Limb (tissue), 2 donors: Measurements from ENCODE around the gene PRKACB.
"Not testable (repeated sequence)": the region's sequence is repeated elsewhere in the genome, so short reads cannot be mapped to it uniquely, and the experiment has no call there.

ENCODE experiments used
- DNase-seq, 2 donors: peaks; one replicate each; pipeline ENCODE4 v3.0.0-alpha.2; 2016; ENCODE audit errors: extremely low spot score in 2 of 2

PRKACB gene

GRCh38 chr1:84214115-84214956 lies 70.3 kb downstream of the PRKACB start:
- no peak for DNase-seq

GRCh38 chr1:84217239-84217638 lies 73.2 kb downstream of the PRKACB start:
- DNase-seq: no peak

DNA sequence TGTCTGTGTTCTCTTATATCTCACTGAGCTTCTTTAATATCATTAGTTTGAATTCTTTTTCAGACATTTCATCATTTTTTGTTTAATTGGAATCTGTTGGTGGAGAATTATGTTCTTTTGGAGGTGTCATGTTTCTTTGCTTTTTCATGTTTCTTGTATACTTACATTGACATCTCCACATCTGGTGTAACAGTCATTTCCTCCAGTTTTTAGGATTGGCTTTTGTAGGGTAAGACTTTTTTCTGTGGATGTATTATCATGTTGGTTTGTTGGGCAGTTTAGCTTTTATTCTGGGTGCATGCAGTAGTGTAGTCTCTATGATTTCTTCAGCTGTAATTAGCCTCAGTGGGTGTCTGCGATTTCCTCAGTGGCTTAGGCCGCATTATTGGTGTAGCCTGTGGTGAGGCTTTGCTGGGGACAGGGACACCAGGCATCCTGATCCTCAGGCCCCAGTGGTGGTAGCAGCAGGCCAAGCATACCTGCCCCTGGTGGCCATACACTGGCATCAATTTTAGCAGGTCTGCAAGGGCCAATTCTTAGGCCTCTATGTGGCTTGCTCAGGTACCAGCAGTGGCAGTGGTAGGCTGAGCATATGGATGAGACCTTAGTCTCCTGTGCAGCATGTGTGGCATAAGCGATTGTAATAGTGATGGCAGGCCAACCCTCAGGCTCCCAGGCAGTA lies 79.8 kb downstream of the PRKACB start:
- no peak for DNase-seq

- DNase-seq: no peak
Measured at GRCh38 chr1:84224905-84225304, 80.8 kb downstream of the PRKACB start.

GRCh38 chr1:84225646-84226045 lies 81.6 kb downstream of the PRKACB start:
- DNase-seq: no peak

- DNase-seq: not testable (repeated sequence)
Measured at GRCh38 chr1:84232676-84233075, 88.6 kb downstream of the PRKACB start.

DNA sequence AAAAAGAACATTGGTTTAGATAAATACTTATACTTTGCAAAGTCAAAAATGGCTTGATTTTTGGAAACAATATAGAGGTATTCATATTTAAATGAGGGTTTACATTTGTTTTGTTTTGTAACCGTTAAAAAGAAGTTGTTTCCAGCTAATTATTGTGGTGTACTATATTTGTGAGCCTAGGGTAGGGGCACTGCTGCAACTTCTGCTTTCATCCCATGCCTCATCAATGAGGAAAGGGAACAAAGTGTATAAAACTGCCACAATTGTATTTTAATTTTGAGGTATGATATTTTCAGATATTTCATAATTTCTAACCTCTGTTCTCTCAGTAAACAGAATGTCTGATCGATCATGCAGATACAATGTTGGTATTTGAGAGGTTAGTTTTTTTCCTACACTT lies 92.2 kb downstream of the PRKACB start:
- no peak for DNase-seq

DNA sequence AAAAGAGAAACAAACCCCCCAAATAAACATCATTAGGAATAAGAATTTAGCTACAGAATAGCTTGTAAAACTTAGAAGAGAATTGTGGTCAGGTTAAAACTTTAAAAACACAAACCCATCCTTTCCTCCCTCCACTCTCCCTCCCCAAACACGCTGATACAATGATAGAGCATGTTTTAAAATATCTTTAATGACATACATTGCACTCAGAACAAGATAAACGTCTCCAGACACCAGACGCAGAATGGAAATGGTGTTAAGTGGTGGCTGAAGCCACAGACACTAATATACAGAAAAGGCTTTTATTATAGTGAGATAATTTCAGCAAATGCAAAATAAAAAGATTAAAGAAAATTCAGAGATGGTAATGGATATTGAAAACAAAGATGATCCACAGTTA lies 98.6 kb downstream of the PRKACB start:
- DNase-seq: no peak

- DNase-seq: no peak
Measured at GRCh38 chr1:84245563-84245962, 101.5 kb downstream of the PRKACB start.

DNA sequence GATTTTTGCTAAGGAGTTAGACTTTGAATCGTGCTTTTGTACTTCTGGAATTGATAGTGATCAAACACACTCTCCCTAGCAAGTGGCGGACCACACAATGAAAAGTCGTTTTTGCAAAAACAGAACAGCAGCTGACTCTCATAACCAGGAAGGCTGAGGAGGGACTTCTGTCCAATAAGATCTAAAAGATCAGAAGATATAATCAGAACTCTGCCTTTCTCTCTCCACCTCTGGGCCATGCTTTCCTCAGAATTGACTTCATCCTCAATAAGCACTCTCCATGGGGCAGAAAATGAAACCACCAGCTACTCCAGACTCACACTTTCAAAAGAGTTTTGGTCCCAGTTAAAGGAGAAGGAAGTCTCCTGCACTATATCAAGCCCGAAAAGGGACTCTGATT lies 102.1 kb downstream of the PRKACB start:
- no peak for DNase-seq

- no peak for DNase-seq
Measured at GRCh38 chr1:84247425-84248220, 103.6 kb downstream of the PRKACB start.

GRCh38 chr1:84250668-84251067 lies 106.6 kb downstream of the PRKACB start:
- no peak for DNase-seq

DNA sequence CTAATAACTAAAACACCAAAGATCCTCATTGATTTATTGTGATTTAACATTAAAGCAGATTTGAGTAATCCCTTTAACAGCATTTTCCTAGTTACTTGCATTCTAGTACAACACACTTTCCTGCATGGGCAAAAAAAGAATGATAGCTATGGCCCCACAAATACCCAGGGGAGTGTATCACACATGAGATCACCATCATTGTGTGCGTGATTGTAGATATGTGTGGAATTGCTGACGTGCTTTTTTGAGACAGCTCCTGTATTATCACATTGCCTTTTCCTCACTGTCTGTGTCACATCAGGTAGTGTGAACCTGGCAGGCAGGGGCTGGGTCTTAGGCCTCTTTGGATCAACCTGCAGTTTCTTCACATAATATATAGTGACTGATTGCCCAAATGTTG lies 109.0 kb downstream of the PRKACB start:
- DNase-seq: no peak

DNA sequence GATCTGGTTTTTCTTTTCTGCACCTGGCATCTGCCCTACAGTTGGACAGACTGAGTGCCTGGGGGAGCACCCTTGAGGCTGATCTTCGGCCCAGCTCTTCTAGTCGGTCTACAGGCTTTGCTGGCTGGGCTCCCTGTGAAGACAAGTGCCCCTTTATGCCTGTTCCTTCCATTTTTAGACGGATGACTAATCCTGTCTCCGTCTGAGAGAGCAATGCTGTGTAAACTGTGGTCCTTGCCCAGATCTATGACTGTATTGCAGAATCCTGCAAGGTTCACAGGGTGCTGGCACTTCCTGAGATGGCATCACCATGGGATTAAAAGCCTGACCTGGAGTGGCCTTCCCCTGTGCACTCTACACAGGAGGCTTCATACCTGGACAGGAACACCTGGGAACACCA lies 109.8 kb downstream of the PRKACB start:
- no peak for DNase-seq

DNA sequence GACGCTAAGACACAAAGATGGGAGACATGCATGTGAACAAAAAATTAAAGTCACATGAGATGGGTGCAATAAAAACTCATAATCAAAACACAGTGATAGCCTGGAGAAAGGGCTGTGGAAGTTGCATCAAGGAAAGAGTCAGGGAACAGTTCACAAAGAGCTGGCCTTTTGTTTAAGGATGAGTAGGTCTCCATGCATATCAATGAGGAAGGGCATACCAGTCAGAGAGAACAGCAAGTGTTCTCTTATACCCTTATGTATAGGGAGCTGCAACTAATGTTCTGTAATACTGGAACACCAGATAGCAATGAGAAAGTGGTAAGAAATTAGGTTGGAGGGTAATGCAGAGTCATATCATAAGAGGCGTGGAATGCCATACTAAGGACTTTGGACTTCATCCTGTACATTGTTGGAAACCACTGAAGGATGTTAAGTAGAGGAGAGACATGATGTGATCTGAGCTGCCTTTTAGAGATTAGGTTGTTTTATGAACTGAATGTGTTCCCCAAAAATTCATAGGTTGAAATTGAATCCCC lies 110.7 kb downstream of the PRKACB start:
- DNase-seq: no peak

- DNase-seq: no peak
Measured at GRCh38 chr1:84255582-84255981, 111.5 kb downstream of the PRKACB start.

- DNase-seq: no peak
Measured at GRCh38 chr1:84257617-84258016, 113.5 kb downstream of the PRKACB start.

DNA sequence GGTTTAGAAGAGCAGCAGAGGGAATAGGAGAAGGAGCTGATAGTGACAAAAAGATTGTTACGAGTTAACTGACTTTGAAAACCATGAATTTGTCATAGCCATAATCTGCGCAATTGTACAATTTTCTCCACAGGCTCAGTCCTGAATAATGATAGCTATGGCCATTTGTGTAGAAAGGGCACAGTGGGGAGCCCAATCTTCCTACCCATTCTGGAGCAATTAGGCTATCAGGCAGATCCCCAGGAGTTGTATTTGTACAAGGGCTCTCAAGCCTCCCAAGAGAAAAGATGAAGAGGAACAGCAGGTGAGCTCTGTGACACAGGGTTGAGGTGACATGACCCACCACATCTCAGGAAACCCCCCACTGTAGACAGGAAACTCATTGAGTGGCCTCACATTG lies 115.3 kb downstream of the PRKACB start:
- DNase-seq: no peak

- no peak for DNase-seq
Measured at GRCh38 chr1:84259989-84260388, 115.9 kb downstream of the PRKACB start.

- no peak for DNase-seq
Measured at GRCh38 chr1:84260852-84261518, 116.9 kb downstream of the PRKACB start.

- no peak for DNase-seq
Measured at GRCh38 chr1:84264961-84265360, 120.9 kb downstream of the PRKACB start.
